ENCODE data around the gene MOB2. TPM values are rescaled to one million over a fixed set of nuclear protein-coding genes. Genes with fewer than 3 reads are reported as not detected.

Gene MOB2
- total and polyA plus RNA-seq, 2 of the 13 experiments (the other 11 are each of a cell fraction or from before 2014, with no cell fraction given): 21.8 to 27.7 TPM

DNA sequence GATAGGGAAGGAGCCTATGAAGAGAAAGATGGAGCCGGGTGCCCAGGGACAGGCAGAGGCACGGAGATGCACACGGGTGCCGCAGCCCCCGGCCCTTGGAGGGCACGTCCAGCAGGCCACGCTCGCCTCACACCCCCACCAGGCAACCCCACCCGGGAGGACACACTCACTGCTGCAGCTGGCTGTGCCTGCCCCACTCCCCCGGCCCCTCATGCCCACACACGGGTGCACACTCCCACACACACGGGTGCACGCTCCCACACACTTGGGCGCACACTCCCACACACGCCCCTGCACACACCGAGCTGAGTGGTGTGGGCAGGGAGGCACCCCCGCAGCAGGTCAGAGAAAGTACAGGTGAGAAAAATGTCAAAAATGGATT lies 1.1 kb downstream of the MOB2 start (continued):
- TF ChIP-seq ZNF550 (CRISPR knock-in tag; IDR thresholded peaks at IDR 0.05; ENCODE audit: borderline replicate concordance): no peak
- no peak for TF ChIP-seq KLF11 (CRISPR knock-in tag; IDR thresholded peaks at IDR 0.05)

DNA sequence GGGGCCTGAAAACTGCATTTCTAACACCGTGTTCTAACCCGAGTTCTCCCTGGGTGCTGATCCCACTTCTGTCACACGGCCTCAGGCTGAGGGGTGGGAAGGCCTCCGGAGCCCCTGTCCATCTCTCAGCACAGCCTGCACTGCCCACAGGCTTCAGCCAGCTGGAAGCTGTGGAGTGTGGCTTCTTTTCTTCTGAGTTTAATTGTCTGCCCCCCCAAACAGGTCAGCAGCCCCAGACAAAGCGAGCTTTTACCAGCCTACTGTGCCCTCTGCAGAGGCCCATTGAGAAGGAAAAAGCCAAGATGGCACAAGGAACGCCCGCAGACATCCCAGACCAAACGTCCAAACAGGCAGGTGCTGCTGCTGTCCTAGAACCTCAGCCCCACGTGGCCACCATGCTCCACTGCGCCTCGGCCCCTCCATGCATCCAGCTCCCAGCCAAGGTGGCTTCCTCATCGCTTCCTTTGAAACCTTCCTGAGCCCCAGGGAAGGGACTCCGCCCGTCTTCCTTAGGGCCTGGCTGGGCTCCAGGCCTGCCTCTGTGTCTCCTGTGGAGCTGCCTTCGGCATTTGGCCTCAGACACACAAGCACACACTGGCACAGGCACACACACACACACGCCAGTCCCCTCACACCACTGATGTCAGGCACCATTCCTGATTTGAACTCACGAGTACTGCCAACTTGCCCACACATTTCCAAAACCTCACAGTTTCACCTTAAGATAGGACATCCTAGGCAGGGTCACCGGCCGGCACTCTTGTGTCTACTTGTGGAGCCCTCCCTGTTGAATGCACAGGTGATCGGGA lies 1.7 kb downstream of the MOB2 start:
- Histone ChIP-seq H3K9me3 (ENCODE audit: low read length) (no peaks in the 10 kb centered on the region), H3K4me3 (replicated peaks in 1 of 3; ENCODE audit: insufficient read depth in 1 of 3, low read depth in 2 of 3, low read length in 3 of 3) (no peak overlapping the region), H3K4me2 (ENCODE audit: low read depth, low read length) (no peak overlapping the region), H4K20me1 (ENCODE audit: insufficient read depth, low read length) (peaks cover 11% of the 10 kb centered on the region; the same call in 1 of the 2 replicates), H3K79me2 (ENCODE audit: insufficient read depth, low read length) (no peaks in the 10 kb centered on the region), H2AFZ (ENCODE audit: low read length) (no peak overlapping the region), H3K27me3 (ENCODE audit: control insufficient read depth in 1 of 2, insufficient read depth in 2 of 2, low read length in 2 of 2) (no peaks in the 10 kb centered on the region), H3K4me1 (ENCODE audit: insufficient read depth, low read length) (no peaks in the 10 kb centered on the region), H3K27ac (ENCODE audit: extremely low read length, insufficient read depth, low read length) (no peak overlapping the region), H3K36me3 (replicated peaks in 1 of 2; ENCODE audit: control insufficient read depth in 1 of 2, insufficient read depth in 2 of 2, low read length in 2 of 2) (peaks cover 4 to 5% of the 10 kb centered on the region in 2 experiments; a peak in 4 of 5 replicates), H3K9ac (ENCODE audit: insufficient read depth, low read depth, low read length) (no peak overlapping the region)
- ATAC-seq (no peak), FAIRE-seq (no peak), DNase-seq (ENCODE audit: low spot score) (no peak)
- in situ Hi-C loops (cut with HindIII; ENCODE audit: extremely low pct_ligation_motif_present, low pct_unique_long_range_greater_than_20kb) (no loop called here), intact Hi-C loops (cut with micrococcal nuclease; ENCODE audit: unreplicated experiment) (no loop called here)
- TF ChIP-seq AGO1 (IDR thresholded peaks at IDR 0.05; ENCODE audit: low read depth, low read length, poor library complexity, severe bottlenecking): no peak
- TF ChIP-seq, protein P1, sequence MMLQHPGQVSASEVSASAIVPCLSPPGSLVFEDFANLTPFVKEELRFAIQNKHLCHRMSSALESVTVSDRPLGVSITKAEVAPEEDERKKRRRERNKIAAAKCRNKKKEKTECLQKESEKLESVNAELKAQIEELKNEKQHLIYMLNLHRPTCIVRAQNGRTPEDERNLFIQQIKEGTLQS (CRISPR knock-in tag; IDR thresholded peaks at IDR 0.05): no peak
- TF ChIP-seq ZNF138 (CRISPR knock-in tag; IDR thresholded peaks at IDR 0.05; ENCODE audit: low read depth): no peak
- 86% methylated on average over 12 of the region's 20 CpGs for WGBS (ENCODE audit: low lambda C conversion rate)
- CTCF ChIA-PET (ENCODE audit: low intra/inter-chr PET ratio, low total read pairs): no interaction called here
- no TSS peak for BruUV-seq (replicated peaks)
- POLR2A ChIA-PET: no interaction called here
